HG02763 (cell line): Measurements from ENCODE around the gene DHCR24.
"Not testable (repeated sequence)": the region's sequence is repeated elsewhere in the genome, so short reads cannot be mapped to it uniquely, and the experiment has no call there.

Experiments
- ATAC-seq: cut with Tn5 transposase; IDR thresholded peaks from one replicate; pipeline ENCODE4 v1.9.1; 2021; ENCODE audit warnings: mild to moderate bottlenecking, moderate library complexity; ENCODE audit not compliant: unreplicated experiment

DHCR24 gene

DNA sequence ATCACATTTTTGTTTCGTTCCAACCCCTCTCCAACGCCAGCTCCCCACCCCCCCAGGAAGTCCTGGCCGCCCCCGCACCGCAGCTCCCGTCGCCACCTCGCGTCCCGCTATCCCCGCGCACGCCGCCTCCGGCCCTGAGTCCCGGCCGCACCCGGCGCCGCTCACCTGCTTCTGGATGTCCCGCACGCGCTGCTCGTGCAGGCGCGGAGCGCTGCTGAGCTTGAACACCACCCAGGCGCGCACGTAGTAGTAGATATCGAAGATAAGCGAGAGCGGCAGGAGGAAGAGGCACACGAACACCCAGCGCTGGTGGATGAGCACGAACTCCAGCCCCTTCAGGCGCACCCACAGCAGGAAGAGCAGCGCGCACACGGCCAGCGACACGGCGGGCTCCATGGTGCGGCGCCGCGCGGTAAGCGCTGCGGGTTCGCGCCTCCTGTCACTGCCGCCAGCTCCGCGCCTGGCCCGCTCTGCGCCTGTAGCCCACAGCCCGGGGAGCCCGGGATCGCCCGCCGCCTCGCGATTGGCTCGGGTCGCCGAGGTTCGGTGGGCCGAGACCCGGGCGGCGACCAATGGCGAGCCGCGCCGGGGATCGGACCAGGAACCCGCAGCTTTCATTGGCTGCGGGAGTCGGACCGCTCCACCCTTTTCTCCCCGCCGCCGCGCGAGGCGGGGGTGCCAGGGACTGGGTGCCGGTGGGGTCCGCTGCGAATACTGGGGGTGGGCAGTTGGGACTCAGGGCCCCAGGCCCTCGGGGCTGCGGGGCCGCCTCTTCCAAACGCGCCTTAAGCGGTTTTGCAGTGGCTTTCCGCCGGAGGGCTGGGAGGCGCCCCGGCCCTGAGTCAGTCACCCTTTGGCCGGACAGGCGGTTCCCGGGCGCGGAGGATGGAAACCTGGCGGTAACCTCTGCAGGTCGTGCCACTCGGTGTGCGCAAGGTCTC lies at the start of gene DHCR24:
Gene DHCR24 (minus strand): TSS at position 472 of the 941 bp plus-strand sequence. CDS start 76 bp downstream, at position 396.
- ATAC-seq: peak; percentile 94

DNA sequence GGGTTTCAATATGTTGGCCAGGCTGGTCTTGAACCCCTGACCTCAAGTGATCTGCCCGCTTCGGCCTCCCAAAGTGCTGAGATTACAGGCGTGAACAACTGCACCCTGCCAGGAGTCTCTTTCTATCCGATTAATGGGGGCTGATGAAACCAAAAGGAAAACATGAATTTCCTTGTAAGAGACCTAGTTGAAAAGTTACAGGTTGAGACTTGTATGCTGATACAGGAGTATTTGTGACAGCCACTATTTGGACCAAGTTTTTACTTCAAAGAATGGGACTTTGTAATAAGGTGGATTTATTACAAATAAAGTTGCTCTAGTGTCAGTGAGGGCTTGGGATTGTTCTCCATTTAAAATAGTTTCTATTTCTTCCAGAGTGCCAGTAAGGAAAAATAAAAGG lies 49.8 kb upstream of the DHCR24 start:
- no peak for ATAC-seq

- no peak for ATAC-seq
Measured at GRCh38 chr1:54934869-54935268, 47.9 kb upstream of the DHCR24 start.

DNA sequence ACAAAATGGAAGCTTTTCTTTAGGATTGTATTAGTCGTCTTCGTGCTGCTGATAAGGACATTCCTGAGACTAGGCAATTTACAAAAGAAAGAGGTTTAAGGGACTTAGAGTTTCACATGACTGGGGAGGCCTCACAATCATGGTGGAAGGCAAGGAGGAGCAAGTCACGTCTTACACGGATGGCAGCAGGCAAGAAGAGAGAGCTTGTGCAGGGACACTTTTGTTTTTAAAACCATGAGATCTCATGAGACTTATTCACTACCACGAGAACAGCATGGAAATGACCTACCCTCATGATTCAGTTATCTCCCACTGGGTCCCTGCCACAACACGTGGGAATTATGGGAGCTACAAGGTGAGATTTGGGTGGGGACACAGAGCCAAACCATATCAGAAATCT lies 47.1 kb upstream of the DHCR24 start:
- not testable (repeated sequence) for ATAC-seq

- no peak for ATAC-seq
Measured at GRCh38 chr1:54931275-54931840, 44.4 kb upstream of the DHCR24 start.

GRCh38 chr1:54929700-54930099 lies 42.7 kb upstream of the DHCR24 start:
- ATAC-seq: no peak

- no peak for ATAC-seq
Measured at GRCh38 chr1:54928327-54928726, 41.3 kb upstream of the DHCR24 start.

- ATAC-seq: no peak
Measured at GRCh38 chr1:54927472-54928240, 40.7 kb upstream of the DHCR24 start.

GRCh38 chr1:54926970-54927369 lies 40.0 kb upstream of the DHCR24 start:
- ATAC-seq: no peak

- no peak for ATAC-seq
Measured at GRCh38 chr1:54922921-54923421, 36.0 kb upstream of the DHCR24 start.

DNA sequence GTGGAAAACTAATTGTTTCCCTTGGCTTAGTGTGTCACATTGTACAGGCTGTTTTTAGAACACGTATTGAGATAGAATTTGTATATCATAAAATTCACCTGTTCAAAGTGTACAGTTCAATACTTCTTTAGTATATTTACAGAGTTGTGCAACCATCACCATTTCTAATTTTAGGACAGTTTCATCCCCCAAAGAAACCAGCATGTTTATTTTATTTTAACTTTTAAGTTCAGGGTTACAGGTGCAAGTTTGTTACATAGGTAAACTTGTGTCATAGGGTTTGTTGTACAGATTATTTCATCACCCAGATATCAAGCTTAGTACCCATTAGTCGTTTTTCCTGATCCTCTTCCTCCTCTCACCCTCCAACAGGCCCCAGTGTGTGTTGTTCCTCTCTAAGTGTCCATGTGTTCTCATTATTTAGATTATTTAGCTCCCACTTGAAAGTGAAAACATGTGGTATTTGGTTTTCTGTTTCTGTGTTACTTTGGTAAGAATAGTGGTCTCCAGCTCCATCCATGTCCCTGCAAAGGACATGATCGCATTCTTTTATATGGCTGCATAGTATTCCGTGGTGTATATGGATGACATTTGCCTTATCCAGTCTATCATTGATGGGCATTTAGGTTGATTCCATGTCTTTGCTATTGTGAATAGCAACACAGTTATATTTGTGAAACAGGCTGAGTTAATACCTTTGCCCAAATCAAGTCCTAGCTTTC lies 35.2 kb upstream of the DHCR24 start:
- ATAC-seq: no peak

DNA sequence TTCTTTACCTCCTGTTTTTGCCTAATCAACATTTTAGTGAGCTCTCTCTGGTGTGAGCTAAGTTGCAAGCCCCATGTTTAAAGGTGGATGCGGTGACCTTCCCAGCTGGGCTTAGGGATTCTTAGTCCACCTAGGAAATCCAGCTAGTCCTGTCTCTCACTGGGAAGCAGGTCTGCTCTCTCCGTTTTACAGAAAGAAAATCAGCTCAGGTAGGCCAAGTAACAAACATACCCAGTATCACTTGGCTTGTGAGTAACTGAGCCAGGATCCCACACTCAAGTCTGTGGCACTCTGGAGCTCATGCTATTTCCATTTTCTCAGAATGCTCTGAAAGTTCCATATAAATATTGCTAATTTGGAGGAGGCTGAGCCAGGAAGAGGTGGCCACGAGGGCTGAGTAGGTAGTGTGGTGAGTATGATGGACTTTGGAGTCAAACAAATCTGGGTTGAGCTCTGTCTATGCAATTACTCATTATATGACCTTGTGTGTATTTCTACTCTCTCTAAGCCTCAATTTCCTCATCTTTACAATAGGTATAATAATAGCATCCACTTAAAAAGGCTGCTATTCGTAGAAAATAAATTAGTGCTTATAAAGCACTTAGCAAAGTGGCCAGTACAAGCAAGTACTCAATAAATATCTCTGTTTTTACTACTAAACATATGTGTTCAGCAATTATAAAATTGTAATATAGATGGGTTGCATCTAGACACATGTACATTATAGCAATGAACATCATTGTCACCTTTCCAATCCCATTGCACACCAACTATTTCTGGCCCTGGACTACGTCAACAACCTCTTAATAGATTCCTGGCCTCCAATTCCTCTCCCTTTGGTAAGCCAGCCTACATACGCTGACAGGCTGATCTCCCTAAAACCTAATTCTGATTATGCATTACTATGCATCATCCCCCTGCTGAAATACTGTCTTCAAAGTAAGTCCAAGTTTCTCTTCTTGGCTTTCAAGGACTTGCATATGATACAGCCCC lies 32.7 kb upstream of the DHCR24 start:
- no peak for ATAC-seq

DNA sequence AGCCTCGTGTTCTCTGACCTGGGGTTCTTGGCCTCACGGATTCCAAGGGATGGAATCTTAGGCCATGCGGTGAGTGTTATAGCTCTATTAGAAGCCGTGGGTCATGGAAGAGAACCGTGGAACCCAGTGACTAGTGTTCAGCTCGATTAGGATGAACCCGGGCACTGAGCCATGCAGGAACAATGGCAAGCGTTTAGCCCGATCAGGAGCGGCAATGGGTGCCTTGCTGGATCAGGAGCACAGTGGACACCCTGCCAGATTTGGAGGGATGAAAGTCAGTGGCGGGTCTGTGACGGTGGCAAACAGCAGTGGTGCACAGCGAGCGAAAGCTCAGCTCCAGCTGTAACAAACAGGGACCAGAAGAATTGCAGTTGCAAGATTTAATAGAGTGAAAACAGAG lies 24.1 kb upstream of the DHCR24 start:
- ATAC-seq: not testable (repeated sequence)

- no peak for ATAC-seq
Measured at GRCh38 chr1:54906586-54906985, 19.6 kb upstream of the DHCR24 start.

DNA sequence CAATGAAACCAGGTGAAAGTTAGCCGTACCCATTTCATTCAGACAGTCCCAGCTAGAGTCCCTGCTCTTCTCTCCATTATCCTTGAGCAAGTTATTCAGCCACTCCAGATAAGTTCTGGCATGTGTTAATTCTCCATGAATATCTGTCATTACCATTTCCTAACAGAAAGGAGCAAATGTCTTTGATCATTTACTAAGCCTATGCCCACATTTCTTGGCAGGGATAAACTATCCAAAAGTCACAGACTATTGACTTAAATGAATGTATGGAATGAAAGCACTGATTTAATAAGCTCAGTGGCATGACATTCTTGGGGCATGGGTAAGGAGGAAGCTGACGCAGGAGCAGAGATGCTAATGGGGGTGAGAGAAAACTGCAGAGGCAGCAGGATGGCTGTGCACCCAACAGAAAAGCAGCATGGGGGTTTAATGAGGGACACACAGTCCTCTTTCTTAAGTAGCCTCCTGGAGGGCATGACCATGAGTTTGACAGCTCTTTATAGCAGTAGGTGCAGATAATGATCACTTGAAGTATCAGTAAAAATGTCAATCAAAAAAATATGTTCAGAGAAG lies 17.6 kb upstream of the DHCR24 start:
- no peak for ATAC-seq

DNA sequence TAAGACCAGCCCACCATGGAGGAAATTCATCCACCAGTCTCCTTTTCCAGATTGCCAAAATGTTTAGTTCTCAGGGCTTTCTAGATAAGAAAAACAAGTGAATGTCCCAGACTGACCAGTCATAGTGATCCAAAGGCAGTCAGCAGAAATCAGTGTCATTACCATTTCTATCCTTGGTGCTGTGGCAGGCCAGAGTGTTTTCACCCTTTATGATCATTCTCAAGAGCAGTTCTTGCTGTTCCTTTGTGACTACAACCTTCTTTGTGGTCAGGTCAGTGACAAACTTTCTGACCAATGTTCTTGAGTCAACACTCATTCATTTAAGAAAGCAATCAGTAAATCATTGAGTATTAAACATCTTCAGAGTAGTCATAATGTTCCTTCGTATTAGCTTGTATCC lies 7.3 kb upstream of the DHCR24 start:
- ATAC-seq: no peak

GRCh38 chr1:54892586-54892985 lies 5.6 kb upstream of the DHCR24 start:
- ATAC-seq: no peak

DNA sequence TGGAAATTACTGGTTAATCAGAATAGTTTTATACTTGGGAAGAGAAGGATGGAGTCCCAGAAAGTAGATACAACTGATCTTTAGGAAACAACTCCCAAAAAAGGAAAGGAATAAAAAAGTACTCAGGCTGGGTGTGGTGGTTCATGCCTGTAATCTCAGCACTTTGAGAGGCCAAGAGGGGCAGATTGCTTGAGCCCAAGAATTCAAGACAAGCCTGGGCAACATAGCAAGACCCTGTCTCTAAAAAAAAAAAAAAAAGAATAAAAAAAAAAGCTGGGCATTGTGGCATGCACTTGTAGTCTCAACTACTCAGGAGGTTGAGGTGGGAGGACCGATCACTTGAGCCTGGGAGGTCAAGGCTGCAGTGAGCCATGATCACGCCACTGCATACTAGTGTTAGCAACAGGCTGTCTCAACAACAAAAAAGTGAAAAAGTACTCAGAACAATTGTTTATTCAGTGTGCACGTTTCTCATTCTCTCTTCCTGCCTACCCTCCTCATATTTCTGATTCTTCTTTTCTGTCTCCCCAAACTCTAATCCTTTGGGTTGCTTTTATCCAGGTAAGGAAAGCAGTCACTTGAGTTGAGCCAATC lies 2.2 kb upstream of the DHCR24 start:
- ATAC-seq: no peak
